Activated naive CD4-positive, alpha-beta T cell treated with anti-CD3 and anti-CD28 coated beads, Interleukin-2, amount 50 U/mL, for 72 hours (primary cell): ENCODE results near the gene RGS16. TPM values are rescaled to one million over a fixed set of nuclear protein-coding genes. Genes with fewer than 3 reads are reported as not detected.

Experiments used
- ATAC-seq, 2 donors: fragments of 150-1000 bp; cut with Tn5 transposase; 2 replicates each; pipeline ENCODE4 v1.10.0; 2021; ENCODE audit warnings: mild to moderate bottlenecking in 2 of 2, moderate library complexity in 2 of 2
- DNase-seq, 2 donors: peaks; one replicate each; pipeline ENCODE4 v3.0.0; 2021 to 2022; ENCODE audit warnings: low spot score in 2 of 2
- H3K27ac Mint-ChIP-seq, 2 donors: one replicate each; pipeline ENCODE4 v1.8.0; 2022; ENCODE audit warnings: mild to moderate bottlenecking in 2 of 2, mixed read lengths in 2 of 2
- H3K36me3 Mint-ChIP-seq, 2 donors: one replicate each; pipeline ENCODE4 v1.8.0; 2022; ENCODE audit warnings: mixed read lengths in 2 of 2
- H3K9me3 Mint-ChIP-seq, 2 donors: one replicate each; pipeline ENCODE4 v1.8.0; 2022; ENCODE audit warnings: mixed read lengths in 2 of 2
- total RNA-seq, 2 donors: library from RNA; stranded (reverse); gene quantifications; one replicate each; pipeline ENCODE4 v1.2.3, GENCODE V29; 2022

Gene RGS16
- total RNA-seq, 2 donors from 2014 or later: 36.0 to 64.5 TPM

DNA sequence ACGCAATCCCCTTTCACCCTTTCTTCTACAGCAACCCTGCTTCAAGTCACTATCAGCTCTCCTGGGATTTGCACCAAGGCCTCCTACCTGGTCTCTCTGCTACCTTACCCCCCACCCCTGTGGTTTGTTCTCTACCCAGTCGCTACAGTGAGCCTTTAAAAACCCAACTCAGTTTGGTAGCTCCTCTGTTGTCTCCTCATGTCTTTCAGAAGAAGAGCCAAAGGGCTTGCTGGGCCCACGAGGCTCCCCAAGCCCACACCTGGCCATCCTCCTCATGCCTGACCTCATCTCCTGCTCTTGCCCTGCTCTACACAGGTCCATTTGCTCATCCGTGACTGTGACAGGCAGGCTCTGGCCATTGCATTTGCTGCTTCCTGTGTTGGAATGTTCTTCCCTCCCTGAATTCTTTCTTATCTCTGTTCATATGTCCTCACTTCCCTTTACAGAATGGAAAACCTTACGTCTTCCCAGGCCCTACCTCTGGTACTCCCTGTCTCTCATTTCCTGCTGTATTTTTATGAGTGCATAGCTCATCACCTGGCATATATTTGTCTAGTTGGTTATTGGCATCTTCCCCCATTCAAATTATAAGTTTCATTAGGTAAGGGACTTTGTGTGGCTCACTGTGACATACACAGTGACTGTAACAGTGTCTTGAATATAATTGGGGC, 3.3 kb downstream of the RGS16 start:
- no peaks in the 10 kb centered on the region for H3K9me3 Mint-ChIP-seq
- no peak overlapping the region for H3K27ac Mint-ChIP-seq
- no peak for DNase-seq
- peaks cover 10 to 11% of the 10 kb centered on the region in 2 donors for H3K36me3 Mint-ChIP-seq
- ATAC-seq: no peak

DNA sequence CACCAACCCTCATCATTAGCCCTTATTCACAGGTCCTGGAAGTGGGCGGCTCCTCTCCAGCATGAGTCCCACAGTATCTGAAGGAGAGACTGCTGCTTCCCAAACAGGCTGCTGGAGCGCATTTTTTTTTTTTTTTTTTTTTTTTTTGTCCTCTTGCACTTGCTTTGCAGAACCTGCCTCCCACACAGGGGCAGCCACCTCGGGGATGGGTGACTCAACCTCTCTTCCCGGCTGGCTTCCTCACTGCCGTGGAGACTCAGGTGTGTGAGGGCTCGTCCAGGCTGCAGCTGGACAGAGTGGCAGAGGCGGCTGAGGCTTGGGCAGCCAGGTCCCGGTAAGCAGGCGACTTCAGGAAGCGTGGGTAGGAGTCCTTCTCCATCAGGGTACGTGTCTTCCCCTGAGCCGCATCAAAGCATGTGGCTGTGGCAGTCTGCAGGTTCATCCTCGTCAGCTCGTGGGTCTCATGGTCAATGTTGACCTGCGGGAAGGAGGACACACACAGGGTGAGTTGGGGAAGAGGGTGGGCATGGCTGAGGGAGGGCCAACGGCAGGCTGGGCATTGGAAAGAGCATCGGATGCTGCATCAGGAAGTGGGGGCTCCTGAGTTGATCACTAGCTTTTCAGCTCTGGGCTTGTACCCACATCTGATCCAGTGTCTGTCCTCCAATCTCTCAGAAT, 4.0 kb downstream of the RGS16 start:
- H3K27ac Mint-ChIP-seq: peak overlapping the region in 1 of 2 donors; percentile 9
- DNase-seq (no peak), ATAC-seq (no peak)
- H3K9me3 Mint-ChIP-seq: no peaks in the 10 kb centered on the region
- H3K36me3 Mint-ChIP-seq: peaks cover 10 to 11% of the 10 kb centered on the region in 2 donors

DNA sequence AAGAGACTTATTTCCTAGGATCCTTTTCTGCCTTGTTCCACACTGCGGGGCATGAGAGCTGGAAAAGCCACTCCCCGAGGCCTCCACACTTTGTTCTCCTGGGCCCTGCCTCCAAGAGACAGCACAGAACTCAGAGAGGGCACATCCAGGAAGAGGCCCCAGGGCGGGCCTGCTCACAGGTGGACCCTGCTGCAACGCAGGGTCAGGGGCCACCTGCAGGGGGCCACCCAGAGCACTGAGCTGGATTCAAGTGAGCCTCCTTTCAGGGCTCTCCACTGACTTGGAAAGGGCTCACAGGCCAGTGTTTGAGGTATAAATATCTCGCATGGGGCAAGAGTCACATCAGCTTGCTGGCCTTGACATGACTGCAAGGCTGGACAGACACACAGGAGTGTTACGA, 4.8 kb downstream of the RGS16 start:
- DNase-seq: peak in 1 of 2 donors; percentile 61
- peak overlapping the region; percentile 9 to 24 for H3K27ac Mint-ChIP-seq
- peaks cover 10 to 11% of the 10 kb centered on the region in 2 donors for H3K36me3 Mint-ChIP-seq
- no peak for ATAC-seq
- no peaks in the 10 kb centered on the region for H3K9me3 Mint-ChIP-seq

DNA sequence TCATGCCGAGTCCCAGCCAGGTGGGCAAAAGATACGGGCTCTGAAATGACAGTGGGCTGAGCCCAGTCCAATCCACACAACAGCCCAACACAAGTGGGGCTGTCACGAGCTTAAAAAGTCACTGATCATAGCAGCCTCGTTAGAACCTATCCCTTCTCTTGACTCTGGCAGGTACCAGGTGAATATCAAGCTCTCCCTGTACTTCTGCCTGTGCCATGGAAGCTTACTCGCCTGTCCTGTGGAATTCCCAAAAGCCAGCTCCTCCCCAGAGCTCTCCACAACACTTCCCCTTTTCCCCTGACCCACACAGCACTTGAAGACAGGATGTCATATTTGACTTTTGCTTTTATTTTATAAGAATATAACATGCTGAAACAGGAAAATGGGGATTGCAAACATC, 5.9 kb downstream of the RGS16 start:
- DNase-seq: no peak
- Mint-ChIP-seq H3K27ac (peak overlapping the region in 1 of 2 donors; percentile 9), H3K9me3 (no peaks in the 10 kb centered on the region), H3K36me3 (peaks cover 10 to 11% of the 10 kb centered on the region in 2 donors)
- ATAC-seq: no peak

DNA sequence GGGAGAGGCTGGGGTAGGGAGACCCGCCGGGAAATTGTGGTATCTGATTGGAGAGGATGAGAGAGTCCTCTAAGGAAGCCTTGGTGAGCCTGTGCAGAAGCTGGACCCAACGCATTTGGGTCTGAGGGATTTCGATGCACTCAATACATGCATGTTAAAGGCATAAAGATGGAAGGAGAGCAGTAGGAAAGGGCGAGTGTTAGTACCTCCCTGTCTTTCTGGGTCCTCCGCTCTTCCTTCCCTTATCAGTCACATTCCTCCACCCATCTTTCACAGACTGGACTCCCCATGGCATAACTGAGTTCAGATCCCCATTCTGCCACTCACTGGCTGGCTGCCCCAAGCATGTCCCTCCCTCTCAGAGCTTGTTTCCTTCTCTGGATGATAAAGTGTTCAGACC, 7.3 kb downstream of the RGS16 start:
- Mint-ChIP-seq H3K9me3 (no peaks in the 10 kb centered on the region), H3K27ac (no peak overlapping the region), H3K36me3 (peaks cover 10 to 11% of the 10 kb centered on the region in 2 donors)
- ATAC-seq (no peak), DNase-seq (no peak)

DNA sequence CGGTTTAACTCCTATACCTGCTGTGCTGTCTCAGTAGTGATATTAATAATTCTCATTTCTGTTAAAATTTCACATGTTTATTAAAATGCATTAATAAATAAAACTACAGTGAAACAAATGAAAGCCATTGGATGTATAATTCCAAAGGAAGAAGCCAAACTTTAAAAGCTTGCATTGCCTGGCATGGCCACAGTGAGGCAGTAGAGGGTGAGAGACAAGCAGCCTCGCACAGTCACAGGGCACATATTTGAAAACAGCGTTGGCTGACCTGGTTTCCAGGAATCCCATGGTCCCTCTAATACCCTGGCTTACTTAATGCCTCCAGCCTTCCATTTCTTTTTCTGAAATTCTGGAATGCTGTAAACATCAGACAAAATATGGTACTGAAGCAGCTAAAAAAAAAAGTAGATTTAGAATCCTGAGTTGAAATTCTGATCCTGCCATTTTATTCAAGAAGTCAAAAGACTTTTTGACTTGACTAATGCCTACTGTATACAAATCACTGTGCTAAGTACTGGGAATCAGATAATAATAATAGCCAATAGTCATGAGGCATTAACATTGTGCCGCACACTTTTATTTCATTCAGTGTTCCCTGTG, 8.4 kb downstream of the RGS16 start:
- DNase-seq (peak in 1 of 2 donors; percentile 76), ATAC-seq (peak; percentile 46 to 60)
- Mint-ChIP-seq H3K9me3 (no peaks in the 10 kb centered on the region), H3K36me3 (peaks cover 10 to 11% of the 10 kb centered on the region in 2 donors), H3K27ac (peak overlapping the region in 1 of 2 donors; percentile 12)

DNA sequence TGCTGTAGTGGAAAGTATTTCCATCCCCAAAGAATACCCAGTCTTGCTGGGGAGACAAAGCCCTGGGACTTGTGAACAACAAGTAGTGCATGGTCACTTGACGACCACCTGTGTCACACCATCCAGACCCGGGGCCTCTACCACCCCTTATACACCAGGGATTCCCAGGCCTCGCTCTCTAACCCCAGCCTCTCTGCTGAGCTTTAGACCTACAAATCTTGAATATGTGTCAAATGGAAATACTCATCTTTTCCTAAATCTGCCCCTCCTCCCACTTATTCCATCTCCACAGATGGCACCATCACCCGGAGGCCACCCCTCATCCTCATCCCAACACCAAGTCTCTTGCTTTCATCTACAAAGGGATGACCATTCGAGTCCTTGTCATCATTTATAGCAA, 14.3 kb downstream of the RGS16 start:
- H3K27ac Mint-ChIP-seq: peak overlapping the region in 1 of 2 donors; percentile 92
- H3K36me3 Mint-ChIP-seq: peaks cover 8 to 13% of the 10 kb centered on the region in 2 donors
- DNase-seq (no peak), ATAC-seq (no peak)
- no peaks in the 10 kb centered on the region for H3K9me3 Mint-ChIP-seq

DNA sequence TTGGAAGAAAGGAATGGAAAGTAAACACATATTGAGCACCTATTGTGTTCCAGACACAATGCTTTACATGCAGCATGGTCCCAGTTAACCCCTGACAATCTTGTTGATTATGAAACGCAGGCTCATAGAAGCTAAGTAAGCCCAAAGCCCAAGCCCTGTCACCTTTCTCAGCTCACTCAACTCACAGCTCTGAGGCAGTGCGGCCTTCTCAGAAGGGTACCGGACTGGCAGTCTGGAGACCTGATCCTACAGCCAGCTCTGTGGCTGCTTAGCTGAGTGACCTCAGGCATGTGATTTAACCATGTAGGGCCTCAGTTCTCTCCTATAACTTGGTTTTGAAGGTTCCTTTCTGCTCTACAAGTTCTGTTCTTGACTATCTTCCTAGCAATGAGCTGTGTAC, 14.7 kb downstream of the RGS16 start:
- peak overlapping the region; percentile 92 to 99 for H3K27ac Mint-ChIP-seq
- DNase-seq (no peak), ATAC-seq (no peak)
- no peaks in the 10 kb centered on the region for H3K9me3 Mint-ChIP-seq
- peaks cover 8 to 13% of the 10 kb centered on the region in 2 donors for H3K36me3 Mint-ChIP-seq

DNA sequence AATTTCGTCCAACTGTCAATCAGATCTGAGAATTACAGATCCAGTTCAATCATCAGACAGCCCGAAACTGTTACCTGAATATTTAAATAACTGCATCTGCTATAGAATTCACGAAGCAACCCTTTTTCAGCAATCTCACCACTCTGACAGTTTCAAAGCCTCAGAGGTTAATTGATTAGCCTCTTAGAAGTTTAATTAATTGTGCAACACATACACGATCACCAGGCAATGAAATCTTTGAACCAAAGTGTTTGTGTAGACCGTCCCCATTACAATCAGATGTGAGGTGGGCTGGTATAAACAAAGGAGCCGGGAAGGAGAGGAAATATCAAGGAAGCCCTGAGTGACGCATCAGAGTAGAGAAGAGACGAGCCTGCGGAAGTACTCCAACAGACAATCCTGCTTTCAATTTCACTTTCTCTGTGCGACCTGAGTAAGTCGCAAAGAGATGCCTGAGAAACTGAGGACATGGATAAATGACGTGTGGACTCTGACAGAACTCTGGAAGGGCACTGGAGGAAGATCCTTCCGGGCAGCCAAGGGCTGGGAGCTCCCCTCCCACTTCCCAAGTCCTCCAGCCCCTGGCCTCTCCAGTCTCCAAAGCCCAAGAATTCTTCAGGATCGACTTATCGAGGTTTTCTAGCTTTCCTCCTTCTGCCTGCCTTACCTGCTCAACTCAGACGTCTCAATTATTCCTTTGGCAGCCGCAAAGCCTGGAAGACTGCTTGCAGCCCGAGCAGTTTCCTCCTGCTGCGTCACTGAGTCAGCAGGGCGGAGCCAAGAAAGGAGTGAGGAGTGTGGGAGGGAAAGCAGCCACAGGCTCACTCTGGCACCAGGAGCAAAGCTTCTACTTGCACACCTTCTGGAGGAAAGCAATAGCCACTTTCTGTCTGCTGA, 15.4 kb downstream of the RGS16 start, which contains the start of gene RNASEL:
Gene RNASEL (minus strand): TSS at position 757 of the 897 bp plus-strand sequence. CDS start 2,450 bp downstream, outside the sequence.
- Mint-ChIP-seq H3K9me3 (no peaks in the 10 kb centered on the region), H3K27ac (peak within 1 kb of the TSS; percentile 92 to 99), H3K36me3 (peaks cover 8 to 13% of the 10 kb centered on the region in 2 donors)
- ATAC-seq (peak; percentile 88 to 95), DNase-seq (peak in 1 of 2 donors; percentile 40)

DNA sequence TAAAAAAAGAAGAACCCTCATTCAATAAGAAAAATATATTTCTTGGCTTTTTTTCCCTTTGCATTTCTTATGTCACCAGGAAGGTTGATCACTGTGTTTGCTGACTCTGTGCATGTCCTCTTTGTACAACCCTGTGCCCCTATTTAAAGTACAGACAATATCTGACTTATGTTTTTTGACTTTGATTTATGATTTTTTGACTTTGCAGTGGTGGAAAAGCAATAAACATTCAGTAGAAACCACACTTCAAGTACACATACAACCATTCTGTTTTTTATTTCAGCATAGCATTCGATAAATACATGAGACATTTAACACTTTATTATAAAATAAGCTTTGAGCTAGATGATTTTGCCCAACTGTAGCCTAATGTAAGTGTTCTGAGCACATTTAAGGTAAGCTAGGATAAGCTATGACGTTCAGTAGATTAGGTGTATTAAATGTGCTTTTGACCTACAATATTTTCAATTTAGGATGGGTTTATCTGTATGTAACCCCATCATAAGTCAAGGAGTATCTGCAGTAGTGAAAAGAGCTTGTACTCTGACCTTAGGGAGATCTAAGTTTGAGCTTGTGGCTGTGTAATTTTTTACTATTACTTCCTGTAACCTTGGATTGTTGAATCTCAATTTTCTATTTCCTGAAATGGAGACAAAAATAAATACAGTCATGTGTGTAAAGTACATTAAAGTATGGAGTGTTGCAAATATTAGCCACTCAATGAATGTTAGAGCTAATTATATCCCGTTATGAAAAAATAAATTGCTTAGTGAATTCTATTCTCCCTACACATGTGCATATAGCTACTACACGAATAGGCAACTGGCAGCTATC, 16.3 kb downstream of the RGS16 start:
- ATAC-seq (peak in 1 of 2 donors; percentile 7), DNase-seq (no peak)
- peak overlapping the region; percentile 92 to 99 for H3K27ac Mint-ChIP-seq

DNA sequence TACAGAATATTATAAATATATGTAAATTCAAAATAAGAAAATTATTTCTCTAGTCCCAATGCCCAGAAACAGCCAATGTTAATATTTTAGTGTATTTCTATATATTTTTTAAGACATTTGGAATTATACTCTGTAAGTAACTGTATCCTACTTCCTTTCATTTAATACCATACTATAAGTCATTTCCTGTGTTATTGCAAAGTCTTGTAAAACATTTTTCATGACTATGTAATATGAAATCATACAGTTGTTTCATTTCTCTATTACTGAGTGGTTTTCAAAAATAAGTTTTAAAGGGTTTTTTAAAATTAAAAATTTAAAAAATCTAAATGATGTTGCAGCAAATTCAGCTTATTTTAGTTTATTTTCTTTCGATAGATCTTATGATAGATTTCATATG, 17.1 kb downstream of the RGS16 start:
- peaks cover 13 to 18% of the 10 kb centered on the region in 2 donors for H3K36me3 Mint-ChIP-seq
- H3K27ac Mint-ChIP-seq: no peak overlapping the region
- no peaks in the 10 kb centered on the region for H3K9me3 Mint-ChIP-seq
- ATAC-seq (no peak), DNase-seq (no peak)

More for the DNA sequence above, 16.3 kb downstream of the RGS16 start:
- H3K9me3 Mint-ChIP-seq: no peaks in the 10 kb centered on the region
- H3K36me3 Mint-ChIP-seq: peaks cover 13 to 15% of the 10 kb centered on the region in 2 donors

DNA sequence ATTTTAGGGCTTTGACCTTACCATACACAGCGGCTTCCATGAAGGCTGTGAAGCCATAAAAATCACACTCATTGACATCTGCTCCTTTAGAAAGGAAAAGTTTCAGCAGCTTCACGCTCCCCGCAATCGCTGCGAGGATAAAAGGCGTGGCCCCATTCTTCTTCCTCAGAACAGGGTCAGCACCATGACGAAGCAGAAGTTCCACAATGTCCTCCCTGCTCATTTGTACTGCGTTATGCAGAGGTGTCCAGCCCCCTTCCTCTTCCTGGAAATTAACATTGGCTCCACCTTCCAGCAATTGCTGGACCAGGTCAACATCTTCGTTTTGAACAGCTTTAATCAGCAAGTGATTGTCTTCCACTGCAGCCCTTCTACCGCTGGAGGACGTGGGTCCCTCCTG, 17.8 kb downstream of the RGS16 start:
- H3K27ac Mint-ChIP-seq: no peak overlapping the region
- DNase-seq: no peak
- no peak for ATAC-seq
- peaks cover 13 to 20% of the 10 kb centered on the region in 2 donors for H3K36me3 Mint-ChIP-seq
- no peaks in the 10 kb centered on the region for H3K9me3 Mint-ChIP-seq

DNA sequence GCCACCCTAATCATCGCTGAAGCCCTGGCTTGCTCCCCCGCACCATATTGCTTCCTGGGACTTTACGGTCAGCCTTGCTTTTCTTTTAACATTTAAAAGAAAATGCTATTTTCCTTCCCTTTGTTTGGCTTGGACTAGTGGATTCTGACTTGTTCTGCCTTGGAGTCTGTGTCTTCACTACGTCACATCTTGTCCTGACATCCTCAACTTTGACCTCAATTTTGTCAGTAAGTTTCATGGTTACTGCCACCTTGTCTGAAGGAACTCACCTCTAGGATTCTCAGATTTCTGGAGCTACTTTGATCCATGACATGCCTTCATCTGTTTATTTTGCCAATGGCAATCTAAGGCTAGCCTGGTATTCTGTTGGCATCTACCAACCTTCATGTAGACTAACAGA, 19.4 kb downstream of the RGS16 start:
- Mint-ChIP-seq H3K27ac (no peak overlapping the region), H3K9me3 (no peaks in the 10 kb centered on the region), H3K36me3 (peaks cover 25 to 26% of the 10 kb centered on the region in 2 donors)
- no peak for ATAC-seq
- no peak for DNase-seq

DNA sequence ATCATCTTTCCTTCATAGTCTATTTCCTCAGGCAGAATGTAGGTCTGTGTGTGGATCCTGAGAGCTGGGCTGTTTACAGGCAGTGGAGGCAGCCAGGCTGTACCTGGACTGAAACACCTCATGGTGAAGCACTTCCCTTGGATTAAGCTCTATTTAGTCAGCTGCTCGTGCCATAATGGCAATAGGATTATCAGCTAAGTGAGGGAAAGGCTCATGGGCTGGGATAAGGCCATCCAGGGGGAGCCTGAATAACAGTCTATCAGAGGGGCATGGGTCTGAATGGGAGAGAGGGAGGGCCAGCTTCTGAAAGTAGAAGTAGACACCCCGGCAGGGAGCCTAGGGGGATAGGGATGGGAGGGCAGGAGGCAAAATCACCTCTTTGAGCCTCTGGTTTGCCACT, 23.5 kb downstream of the RGS16 start:
- Mint-ChIP-seq H3K9me3 (no peaks in the 10 kb centered on the region), H3K36me3 (peaks cover 18 to 20% of the 10 kb centered on the region in 2 donors), H3K27ac (peak overlapping the region in 1 of 2 donors; percentile 59)
- ATAC-seq: no peak
- DNase-seq: no peak

DNA sequence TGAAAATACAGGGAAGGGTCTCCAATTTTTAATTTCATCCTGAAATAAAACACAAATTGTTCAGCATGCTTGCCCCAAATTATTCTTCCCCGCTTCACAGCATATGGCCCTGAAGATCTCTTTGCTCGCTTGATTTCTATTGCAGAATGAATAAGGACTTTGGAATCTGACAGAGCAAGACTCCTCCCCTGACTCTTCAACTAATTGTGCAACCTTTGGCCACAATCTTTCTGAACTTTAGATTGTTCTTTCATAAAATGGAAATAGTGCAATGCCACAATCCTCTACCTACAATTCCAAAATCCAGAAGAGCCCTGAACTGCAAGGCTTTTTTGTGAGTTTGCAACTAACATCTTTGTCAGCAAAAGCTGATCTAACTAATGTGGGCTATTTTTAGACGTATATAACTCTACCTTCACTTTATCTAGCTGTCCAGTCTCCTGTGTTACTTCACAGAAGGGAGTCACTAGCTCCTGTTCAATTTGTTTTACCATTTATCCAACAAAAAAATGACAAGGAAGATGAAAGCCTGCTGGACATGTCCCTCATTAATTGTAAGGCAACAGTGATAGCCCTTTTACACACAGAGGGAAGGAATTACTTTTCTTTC, 28.5 kb downstream of the RGS16 start:
- no peaks in the 10 kb centered on the region for H3K9me3 Mint-ChIP-seq
- DNase-seq (no peak), ATAC-seq (no peak)
- peak overlapping the region in 1 of 2 donors; percentile 50 for H3K27ac Mint-ChIP-seq
- H3K36me3 Mint-ChIP-seq: peaks cover 10 to 16% of the 10 kb centered on the region in 2 donors
